K562 (cell line): ENCODE measurements around the gene HAX1. TPM values are rescaled to one million over a fixed set of nuclear protein-coding genes. Genes with fewer than 3 reads are reported as not detected.
"Not testable (repeated sequence)": the region's sequence is repeated elsewhere in the genome, so short reads cannot be mapped to it uniquely, and the experiment has no call there.

Experiments used
- ATAC-seq: fragments of 200-7000 bp; cut with Tn5 transposase; 3 replicates; pipeline ENCODE4 v1.9.1; 2020; ENCODE audit warnings: moderate library complexity
- BruUV-seq: library from RNA; stranded (reverse); fragments of 400-500 nt; replicated peaks from 2 replicates; lab custom pipeline; 2021; lab: Mats Ljungman, UMichigan
- CTCF ChIA-PET: fragments of 300-600 bp; formaldehyde crosslinking; extraction: SDS; loops from one replicate; lab custom pipeline; 2021; ENCODE audit warnings: low intra/inter-chr PET ratio; lab: Yijun Ruan, JAX
- POLR2A ChIA-PET: fragments of 300-600, 350-650 bp; sonication (Branson Sonifier 250); formaldehyde crosslinking; extraction: SDS; loops from one replicate; lab custom pipeline; 2021; ENCODE audit warnings: antibody characterized with exemption, inconsistent platforms; lab: Yijun Ruan, JAX
- DNase-seq, 4 experiments: peaks; one replicate each; pipeline versions ENCODE4 v3.0.0 to v3.0.0-alpha.2; 2011 to 2018; ENCODE audit warnings: low spot score in 3 of 4, mixed read lengths in 3 of 4; ENCODE audit errors: extremely low read depth in 1 of 4
- FAIRE-seq: peaks from 2 replicates; lab custom pipeline; 2011; peaks lifted over from hg19 to GRCh38; lab: Jason Lieb, UNC
- H2AFZ ChIP-seq: 2 replicates; pipeline ENCODE4 v1.6.0; 2011; ENCODE audit warnings: low read depth, low read length, control low read depth, inconsistent platforms
- H3K27ac ChIP-seq: fragments of 200-600 bp; 3 replicates; pipeline ENCODE4 v1.8.0; 2011; ENCODE audit warnings: low read depth, mild to moderate bottlenecking, control low read depth, inconsistent platforms, low read length, moderate library complexity, mixed read lengths; ENCODE audit errors: extremely low read depth
- H3K27me3 ChIP-seq, 2 experiments: fragments of 300-600 bp in 1 of 2; 2 replicates in 1 of 2; 3 replicates in 1 of 2; pipeline versions ENCODE4 v1.6.0 to v1.8.0; 2011; ENCODE audit warnings: inconsistent platforms in 2 of 2, low read length in 2 of 2, mild to moderate bottlenecking in 1 of 2, mixed read lengths in 1 of 2, moderate library complexity in 1 of 2; ENCODE audit not compliant: control insufficient read depth in 2 of 2, insufficient read depth in 2 of 2
- H3K36me3 ChIP-seq: fragments of 300-600 bp; 3 replicates; pipeline ENCODE4 v1.8.0; 2011; ENCODE audit warnings: mild to moderate bottlenecking, low read length, inconsistent platforms; ENCODE audit not compliant: control insufficient read depth, insufficient read depth
- H3K4me1 ChIP-seq, 2 experiments: fragments of 200-600 bp in 1 of 2; replicated peaks in 1 of 2; 2 replicates in 1 of 2; 3 replicates in 1 of 2; pipeline versions ENCODE4 v1.5.1 to v1.8.0; 2011; ENCODE audit warnings: inconsistent platforms in 2 of 2, low read length in 2 of 2, mild to moderate bottlenecking in 1 of 2, mixed read lengths in 1 of 2, moderate library complexity in 1 of 2; ENCODE audit not compliant: control insufficient read depth in 2 of 2, insufficient read depth in 2 of 2
- H3K4me2 ChIP-seq: 2 replicates; pipeline ENCODE4 v1.6.1; 2011; ENCODE audit warnings: low read length, control low read depth, inconsistent platforms, mixed read lengths; ENCODE audit not compliant: insufficient read depth
- H3K4me3 ChIP-seq: fragments of 200-600 bp; sonication (generic), shearing (Covaris generic); 2 replicates; pipeline ENCODE4 v1.5.1; 2016; ENCODE audit warnings: control low read depth, inconsistent platforms
- H3K79me2 ChIP-seq: fragments of 200-600 bp; 3 replicates; pipeline ENCODE4 v1.8.0; 2011; ENCODE audit warnings: low read length, inconsistent platforms; ENCODE audit not compliant: control insufficient read depth, insufficient read depth
- H3K9ac ChIP-seq, 2 experiments: 2 replicates each; pipeline versions ENCODE4 v1.6.0 to v1.6.1; 2011; ENCODE audit warnings: low read depth in 2 of 2, low read length in 2 of 2, control low read depth in 1 of 2, inconsistent platforms in 1 of 2, mild to moderate bottlenecking in 1 of 2, mixed read lengths in 1 of 2; ENCODE audit not compliant: insufficient read depth in 1 of 2
- H3K9me1 ChIP-seq: one replicate; pipeline ENCODE4 v1.6.0; 2011; ENCODE audit warnings: inconsistent platforms, mild to moderate bottlenecking, low read length, moderate library complexity; ENCODE audit not compliant: control insufficient read depth, insufficient read depth
- H3K9me3 ChIP-seq: replicated peaks from 2 replicates; pipeline ENCODE4 v1.5.1; 2011; ENCODE audit warnings: low read depth, low read length, inconsistent platforms; ENCODE audit not compliant: control insufficient read depth, insufficient read depth
- H4K20me1 ChIP-seq: replicated peaks from 2 replicates; pipeline ENCODE4 v1.6.1; 2011; ENCODE audit warnings: low read length, inconsistent platforms, mixed read lengths; ENCODE audit not compliant: control insufficient read depth, insufficient read depth
- CCNT2 ChIP-seq: IDR thresholded peaks from 2 replicates; pipeline ENCODE4 v1.6.1; 2011; ENCODE audit warnings: borderline replicate concordance, low read depth, mild to moderate bottlenecking, moderate library complexity, mixed read lengths, low read length; ENCODE audit not compliant: insufficient read length; ENCODE audit errors: extremely low read depth
- DACH1 ChIP-seq: fragments of 450-650 bp; IDR thresholded peaks from 2 replicates; pipeline ENCODE4 v1.6.1; 2018; ENCODE audit not compliant: partially characterized antibody
- SNRNP70 ChIP-seq: fragments of 200-400 bp; formaldehyde crosslinking; optimal IDR thresholded peaks from 2 replicates; pipeline ENCODE3; 2017; ENCODE audit warnings: low read depth, low read length
- ZNF586 ChIP-seq: fragments of 450-650 bp; formaldehyde crosslinking; conservative IDR thresholded peaks from 2 replicates; pipeline ENCODE4 v1.4.0; 2020; ENCODE audit warnings: mild to moderate bottlenecking, moderate library complexity
- WGBS: fragments of 100-300 bp; shearing (Covaris generic); methylation state at CpG from one replicate; pipeline ENCODE4 v1.1.6; 2016; ENCODE audit warnings: low coverage, mixed read lengths; ENCODE audit not compliant: insufficient coverage; ENCODE audit errors: missing lambda C conversion rate; 5-methylcytosine and 5-hydroxymethylcytosine counted together
- in situ Hi-C: fragments of 300-500 bp; cut with MboI; formaldehyde crosslinking; loops from 4 replicates; pipeline ENCODE4 v1.15.0; 2018; ENCODE audit warnings: inconsistent platforms, mixed read lengths
- intact Hi-C: fragments of 100-400 bp; cut with micrococcal nuclease; formaldehyde crosslinking; loops from 2 replicates; pipeline ENCODE4 v1.14.2; 2022
- polyA plus RNA-seq, 8 experiments: library from polyadenylated mRNA; depleted of rRNA in 4 of 8; stranded (reverse) in 5 of 8; unstranded in 3 of 8; fragments of >200 nt; fragmentation: Nextera tagmentation in 2 of 8; fragmentation: Illumina TruSeq in 1 of 8; extraction: Ambion mirVana in 2 of 8; extraction: Trizol in 1 of 8; gene quantifications; 2 replicates each; pipeline versions ENCODE4 v1.2.1 to v1.2.3, GENCODE V29; 2011 to 2014; ENCODE audit warnings: inconsistent platforms in 1 of 8, missing spikeins in 1 of 8
- total RNA-seq, 7 experiments: library from RNA; depleted of rRNA in 6 of 7; stranded (reverse); fragments of >200 nt in 6 of 7; fragmentation: Illumina TruSeq in 2 of 7; extraction: Trizol in 2 of 7; gene quantifications; 2 replicates each; pipeline versions ENCODE4 v1.2.1 to v1.2.3, GENCODE V29; 2011 to 2021; ENCODE audit warnings: low replicate concordance in 1 of 7
- TF ChIP-seq, protein P1 (sequence below): fragments of 450-650 bp; formaldehyde crosslinking; IDR thresholded peaks from 2 replicates; pipeline ENCODE4 v1.4.0; 2022; ENCODE audit warnings: mild to moderate bottlenecking, moderate library complexity

Gene HAX1
- total and polyA plus RNA-seq, 9 of the 15 experiments (the other 6 are each of a cell fraction or from before 2014, with no cell fraction given), result 143 to 492 (median 234) TPM

DNA sequence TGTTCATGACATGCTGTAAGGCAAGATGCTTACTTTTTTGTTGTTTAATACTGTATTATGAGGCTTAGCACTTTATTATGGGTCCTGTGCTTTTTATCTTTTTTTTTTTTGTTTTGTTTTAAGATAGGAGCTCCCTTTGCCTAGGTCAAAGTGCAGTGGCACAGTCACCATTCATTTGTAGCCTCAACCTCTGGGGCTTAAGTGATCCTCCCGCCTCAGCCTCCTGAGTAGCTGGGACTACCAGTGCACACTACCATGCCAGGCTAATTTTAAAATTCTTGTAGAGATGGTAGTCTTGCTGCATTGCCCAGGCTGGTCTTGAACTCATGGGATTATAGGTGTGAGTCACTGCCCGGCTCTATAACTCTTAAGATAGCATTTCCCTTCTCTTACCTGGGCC lies 47.1 kb upstream of the HAX1 start:
- no peaks in the 10 kb centered on the region for H4K20me1 ChIP-seq
- BruUV-seq, result no TSS peak
- no peak overlapping the region for H3K4me2 ChIP-seq
- CTCF ChIA-PET, result no interaction called here
- no peaks in the 10 kb centered on the region for H3K27me3 ChIP-seq
- no peak overlapping the region for H3K9ac ChIP-seq
- peaks cover 4% of the 10 kb centered on the region for H3K9me3 ChIP-seq
- no peak for ATAC-seq
- POLR2A ChIA-PET, result interaction anchor here (0.7 kb wide), 1 partner anchor 994 kb away, joined by 4 read pairs; no protein-coding TSS in a partner anchor
- DNase-seq, result no peak
- H3K27ac ChIP-seq, result no peak overlapping the region
- no peak overlapping the region for H2AFZ ChIP-seq
- no peak overlapping the region for H3K4me3 ChIP-seq
- 100% methylated on average over 2 of the region's 2 CpGs for WGBS
- H3K79me2 ChIP-seq, result peaks cover 89% of the 10 kb centered on the region
- peaks cover 83% of the 10 kb centered on the region for H3K36me3 ChIP-seq
- in situ Hi-C loops, result no loop called here
- intact Hi-C loops, result no loop called here
- peaks cover under 1 to 6% of the 10 kb centered on the region in 2 experiments; a peak in 3 of 5 replicates for H3K4me1 ChIP-seq
- TF ChIP-seq, protein P1, sequence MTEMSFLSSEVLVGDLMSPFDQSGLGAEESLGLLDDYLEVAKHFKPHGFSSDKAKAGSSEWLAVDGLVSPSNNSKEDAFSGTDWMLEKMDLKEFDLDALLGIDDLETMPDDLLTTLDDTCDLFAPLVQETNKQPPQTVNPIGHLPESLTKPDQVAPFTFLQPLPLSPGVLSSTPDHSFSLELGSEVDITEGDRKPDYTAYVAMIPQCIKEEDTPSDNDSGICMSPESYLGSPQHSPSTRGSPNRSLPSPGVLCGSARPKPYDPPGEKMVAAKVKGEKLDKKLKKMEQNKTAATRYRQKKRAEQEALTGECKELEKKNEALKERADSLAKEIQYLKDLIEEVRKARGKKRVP (CRISPR knock-in tag), result no peak
- TF ChIP-seq DACH1 (no peak), ZNF586 (CRISPR knock-in tag) (no peak), SNRNP70 (no peak), CCNT2 (no peak)
- TF ChIP-seq, all 486 proteins: peak for 0
- H3K9me1 ChIP-seq, result no peaks in the 10 kb centered on the region
- no peak for FAIRE-seq

DNA sequence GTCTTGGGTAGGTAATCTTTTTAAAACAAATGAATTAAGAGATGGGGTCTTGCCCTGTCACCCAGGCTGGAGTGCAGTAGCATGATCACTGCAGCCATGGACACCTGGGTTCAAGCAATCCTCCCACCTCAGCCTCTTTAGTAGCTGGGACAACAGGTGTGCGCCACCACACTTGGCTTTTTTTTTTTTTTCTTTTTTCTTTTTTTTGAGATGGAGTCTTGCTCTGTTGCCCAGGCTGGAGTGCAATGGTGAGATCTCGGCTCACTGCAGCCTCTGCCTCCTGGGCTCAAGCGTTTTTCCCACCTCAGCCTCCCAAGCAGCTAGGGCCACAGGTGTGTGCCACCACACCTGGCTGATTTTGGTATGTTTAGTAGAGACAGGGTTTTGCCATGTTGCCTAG lies 41.3 kb upstream of the HAX1 start:
- CTCF ChIA-PET, H3K9me3 ChIP-seq, intact Hi-C loops, H3K27me3 ChIP-seq, H3K9ac ChIP-seq, FAIRE-seq, DNase-seq, H3K27ac ChIP-seq, H3K4me3 ChIP-seq, ATAC-seq, H3K4me1 ChIP-seq, H2AFZ ChIP-seq, H3K4me2 ChIP-seq, H4K20me1 ChIP-seq, H3K9me1 ChIP-seq, BruUV-seq, in situ Hi-C loops: not testable (repeated sequence)
- WGBS, result 95% methylated on average over 2 of the region's 3 CpGs
- POLR2A ChIA-PET, result interaction anchor here (0.7 to 6.4 kb wide), 2 partner anchors 11 to 103 kb away, joined by 4 to 32 read pairs; partner anchors contain the start of gene UBAP2L
- Histone ChIP-seq H3K79me2 (peaks cover 75% of the 10 kb centered on the region), H3K36me3 (peaks cover 96% of the 10 kb centered on the region)

DNA sequence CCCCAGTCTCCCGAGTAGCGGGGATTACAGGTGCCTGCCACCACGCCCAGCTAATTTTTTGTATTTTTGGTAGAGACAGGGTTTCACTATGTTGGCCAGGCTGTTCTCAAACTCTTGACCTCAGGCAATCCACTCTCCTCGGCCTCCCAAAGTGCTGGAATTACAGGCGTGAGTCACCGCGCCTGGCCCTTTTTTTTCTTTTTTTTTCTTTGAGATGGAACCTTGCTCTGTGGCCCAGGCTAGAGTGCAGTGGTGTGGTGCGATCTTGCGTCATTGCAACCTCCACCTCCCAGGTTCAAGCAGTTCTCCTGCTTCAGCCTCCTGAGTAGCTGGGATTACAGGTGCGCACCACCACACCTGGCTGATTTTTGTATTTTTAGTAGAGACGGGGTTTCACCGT lies 39.3 kb upstream of the HAX1 start:
- Histone ChIP-seq H3K79me2 (peaks cover 77% of the 10 kb centered on the region), H3K36me3 (peaks cover 96% of the 10 kb centered on the region)
- H3K27me3 ChIP-seq, H3K4me1 ChIP-seq, DNase-seq, H3K4me3 ChIP-seq, CTCF ChIA-PET, BruUV-seq, H3K9ac ChIP-seq, H3K9me3 ChIP-seq, H2AFZ ChIP-seq, FAIRE-seq, H3K4me2 ChIP-seq, ATAC-seq, H3K27ac ChIP-seq, intact Hi-C loops, H3K9me1 ChIP-seq, in situ Hi-C loops, H4K20me1 ChIP-seq: not testable (repeated sequence)
- POLR2A ChIA-PET, result interaction anchor here (1.0 to 6.4 kb wide), 2 partner anchors 8 to 13 kb away, joined by 3 to 32 read pairs; partner anchors contain the start of gene UBAP2L
- 86% methylated on average over 10 of the region's 12 CpGs for WGBS
